Calu3 (cell line): ENCODE data around the gene HSPA1A. TPM values are rescaled to one million over a fixed set of nuclear protein-coding genes. Genes with fewer than 3 reads are reported as not detected.
A peak's percentile ranks its signal among the peaks of the same experiment; 100 is the strongest.
"Not testable (repeated sequence)": the region's sequence is repeated elsewhere in the genome, so short reads cannot be mapped to it uniquely, and the experiment has no call there.

Experiments used
- BruUV-seq: library from RNA; stranded (reverse); fragments of 400-500 nt; replicated peaks from 2 replicates; lab custom pipeline; 2021; lab: Mats Ljungman, UMichigan
- CTCF ChIA-PET: fragments of 300-600 bp; sonication (Branson Sonifier 250); formaldehyde crosslinking; loops from one replicate; lab custom pipeline; 2022; ENCODE audit warnings: antibody characterized with exemption; lab: Charles Lee
- DNase-seq: peaks from one replicate; pipeline ENCODE4 v3.0.0; 2022
- H3K27ac Mint-ChIP-seq: one replicate; pipeline ENCODE4 v1.8.0; 2022; ENCODE audit warnings: mixed read lengths; ENCODE audit not compliant: unreplicated experiment
- H3K27me3 Mint-ChIP-seq: one replicate; pipeline ENCODE4 v1.8.0; 2022; ENCODE audit warnings: mixed read lengths; ENCODE audit not compliant: unreplicated experiment
- H3K36me3 Mint-ChIP-seq: one replicate; pipeline ENCODE4 v1.8.0; 2022; ENCODE audit warnings: mild to moderate bottlenecking, moderate library complexity, mixed read lengths; ENCODE audit not compliant: insufficient read depth, unreplicated experiment
- H3K4me1 Mint-ChIP-seq: one replicate; pipeline ENCODE4 v1.8.0; 2022; ENCODE audit warnings: mild to moderate bottlenecking, low read depth, mixed read lengths; ENCODE audit not compliant: unreplicated experiment
- H3K4me3 Mint-ChIP-seq: one replicate; pipeline ENCODE4 v1.8.0; 2022; ENCODE audit warnings: mild to moderate bottlenecking, low read depth, moderate library complexity, mixed read lengths; ENCODE audit not compliant: unreplicated experiment
- H3K9me3 Mint-ChIP-seq: one replicate; pipeline ENCODE4 v1.8.0; 2022; ENCODE audit warnings: low read depth, mixed read lengths; ENCODE audit not compliant: unreplicated experiment
- CTCF ChIP-seq: fragments of 200-600 bp; IDR thresholded peaks from one replicate; pipeline ENCODE4 v1.8.0; 2022; ENCODE audit warnings: antibody characterized with exemption; ENCODE audit not compliant: unreplicated experiment
- intact Hi-C: fragments of 100-400 bp; cut with micrococcal nuclease; formaldehyde crosslinking; loops from one replicate; pipeline ENCODE4 v1.10.0; 2022; ENCODE audit not compliant: unreplicated experiment
- total RNA-seq: library from RNA; stranded (reverse); gene quantifications from 2 replicates; pipeline ENCODE4 v1.2.3, GENCODE V29; 2022

HSPA1A gene
- total RNA-seq, 1 experiment from 2014 or later, result 1,263 TPM

GRCh38 chr6:31792761-31793171 lies 22.6 kb upstream of the HSPA1A start:
- CTCF ChIA-PET, result interaction anchor here (0.9 to 1.2 kb wide), 3 partner anchors 18 to 53 kb away, joined by 3 to 4 read pairs (median 3); partner anchors contain the start of genes HSPA1B and MSH5
- BruUV-seq, result no TSS peak
- peaks cover 45% of the 10 kb centered on the region for H3K4me1 Mint-ChIP-seq
- no peaks in the 10 kb centered on the region for H3K9me3 Mint-ChIP-seq
- DNase-seq, result peak; percentile 96
- H3K27me3 Mint-ChIP-seq, result no peaks in the 10 kb centered on the region
- no peak for TF ChIP-seq CTCF
- H3K27ac Mint-ChIP-seq, result peak overlapping the region; percentile 93
- H3K36me3 Mint-ChIP-seq, result peaks cover 93% of the 10 kb centered on the region
- H3K4me3 Mint-ChIP-seq, result peak overlapping the region; percentile 84
- intact Hi-C loops, result loop anchor here (5.0 kb wide), 1 partner anchor 40 kb away; no protein-coding TSS in a partner anchor

GRCh38 chr6:31793927-31794245 lies 21.5 kb upstream of the HSPA1A start:
- intact Hi-C loops, result loop anchor here (2.0 to 5.0 kb wide), 2 partner anchors 27 to 38 kb away; no protein-coding TSS in a partner anchor

GRCh38 chr6:31794294-31794865 lies 21.0 kb upstream of the HSPA1A start:
- H3K36me3 Mint-ChIP-seq, result peaks cover 94% of the 10 kb centered on the region
- H3K4me1 Mint-ChIP-seq, result peaks cover 45% of the 10 kb centered on the region
- H3K27ac Mint-ChIP-seq, result peak overlapping the region; percentile 93
- no peak for DNase-seq
- CTCF ChIA-PET, result interaction anchor here (0.5 to 2.7 kb wide), 7 partner anchors 19 to 334 kb away, joined by 3 to 19 read pairs (median 9); partner anchors contain the start of genes ATF6B, HSPA1A, HSPA1B and HSPA1L
- no peak for TF ChIP-seq CTCF
- BruUV-seq, result no TSS peak
- no peaks in the 10 kb centered on the region for H3K27me3 Mint-ChIP-seq
- peak overlapping the region; percentile 84 for H3K4me3 Mint-ChIP-seq
- no peaks in the 10 kb centered on the region for H3K9me3 Mint-ChIP-seq
- intact Hi-C loops, result loop anchor here (2.0 to 5.0 kb wide), 2 partner anchors 26 to 38 kb away; no protein-coding TSS in a partner anchor

More at GRCh38 chr6:31793927-31794245, 21.5 kb upstream of the HSPA1A start:
- DNase-seq, H3K9me3 Mint-ChIP-seq, BruUV-seq, H3K27me3 Mint-ChIP-seq: not testable (repeated sequence)
- peaks cover 45% of the 10 kb centered on the region for H3K4me1 Mint-ChIP-seq
- CTCF ChIA-PET, result interaction anchor here (2.7 kb wide), 1 partner anchor 28 kb away, joined by 7 read pairs; no protein-coding TSS in a partner anchor
- H3K27ac Mint-ChIP-seq, result peak overlapping the region; percentile 93
- H3K4me3 Mint-ChIP-seq, result peak overlapping the region; percentile 84
- H3K36me3 Mint-ChIP-seq, result peaks cover 97% of the 10 kb centered on the region

- intact Hi-C loops, result loop anchor here (2.0 to 5.0 kb wide), 2 partner anchors 26 to 37 kb away; no protein-coding TSS in a partner anchor
- BruUV-seq, result TSS peak; percentile 36
- no peak for TF ChIP-seq CTCF
- peak overlapping the region; percentile 84 for H3K4me3 Mint-ChIP-seq
- H3K9me3 Mint-ChIP-seq, result no peaks in the 10 kb centered on the region
- H3K36me3 Mint-ChIP-seq, result peaks cover 94% of the 10 kb centered on the region
- no peak for DNase-seq
- peaks cover 45% of the 10 kb centered on the region for H3K4me1 Mint-ChIP-seq
- peak overlapping the region; percentile 93 for H3K27ac Mint-ChIP-seq
- H3K27me3 Mint-ChIP-seq, result no peaks in the 10 kb centered on the region
- CTCF ChIA-PET, result interaction anchor here (0.5 to 2.7 kb wide), 12 partner anchors 12 to 333 kb away, joined by 3 to 19 read pairs (median 6); partner anchors contain the start of genes ATF6B, HSPA1A, HSPA1B and HSPA1L
Measured at GRCh38 chr6:31794866-31795615, 20.3 kb upstream of the HSPA1A start.
